ENCODE data around the gene BCL7A.

DNA sequence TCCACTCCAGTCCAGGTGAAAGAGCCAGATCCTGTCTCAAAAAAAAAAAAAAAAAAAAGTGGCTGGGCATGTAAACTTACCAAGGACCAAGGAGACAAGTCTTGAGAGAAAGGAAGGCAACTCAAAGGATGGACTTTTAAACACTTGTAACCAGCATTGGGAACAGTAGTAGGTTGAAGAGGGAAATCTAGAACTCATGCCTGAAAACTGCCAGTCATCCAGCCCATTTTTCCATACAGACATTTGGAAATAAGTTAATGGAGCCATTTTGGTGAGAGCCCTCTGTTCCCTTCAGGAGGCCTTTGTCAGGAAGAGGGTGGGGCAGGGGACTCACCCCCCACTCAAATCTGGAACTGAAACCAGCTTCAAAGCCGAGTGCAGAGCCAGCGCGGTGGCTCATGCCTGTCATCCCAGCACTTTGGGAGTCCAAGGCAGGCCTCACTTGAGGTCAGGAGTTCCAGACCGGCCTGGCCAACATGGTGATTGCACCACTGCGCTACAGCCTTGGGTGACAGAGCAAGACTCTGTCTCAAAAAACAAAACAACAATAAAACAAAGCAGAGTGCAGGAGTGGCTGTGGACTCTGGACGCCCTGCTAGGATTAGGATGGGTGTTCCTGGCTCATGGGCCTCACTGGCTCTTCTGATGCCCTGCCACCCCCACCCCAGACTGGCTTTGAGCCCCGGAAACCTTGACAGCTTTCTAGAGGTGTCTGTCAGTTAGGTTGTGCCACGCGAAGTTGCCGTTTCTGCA lies 55.2 kb downstream of the BCL7A start:
- TF ChIP-seq CTCF (conservative IDR thresholded peaks at IDR 0.05 in 1 of 2, IDR thresholded peaks at IDR 0.05 in 1 of 2; ENCODE audit: extremely low read depth in 1 of 2, insufficient read depth in 1 of 2, low read depth in 1 of 2, low read length in 2 of 2) = no peak
- TF ChIP-seq EZH2 (IDR thresholded peaks at IDR 0.05; ENCODE audit: borderline replicate concordance, low read length) = no peak

Measured in mammary epithelial cell (primary cell).